ENCODE data around the gene GALNT13.

The GALNT13 gene

DNA sequence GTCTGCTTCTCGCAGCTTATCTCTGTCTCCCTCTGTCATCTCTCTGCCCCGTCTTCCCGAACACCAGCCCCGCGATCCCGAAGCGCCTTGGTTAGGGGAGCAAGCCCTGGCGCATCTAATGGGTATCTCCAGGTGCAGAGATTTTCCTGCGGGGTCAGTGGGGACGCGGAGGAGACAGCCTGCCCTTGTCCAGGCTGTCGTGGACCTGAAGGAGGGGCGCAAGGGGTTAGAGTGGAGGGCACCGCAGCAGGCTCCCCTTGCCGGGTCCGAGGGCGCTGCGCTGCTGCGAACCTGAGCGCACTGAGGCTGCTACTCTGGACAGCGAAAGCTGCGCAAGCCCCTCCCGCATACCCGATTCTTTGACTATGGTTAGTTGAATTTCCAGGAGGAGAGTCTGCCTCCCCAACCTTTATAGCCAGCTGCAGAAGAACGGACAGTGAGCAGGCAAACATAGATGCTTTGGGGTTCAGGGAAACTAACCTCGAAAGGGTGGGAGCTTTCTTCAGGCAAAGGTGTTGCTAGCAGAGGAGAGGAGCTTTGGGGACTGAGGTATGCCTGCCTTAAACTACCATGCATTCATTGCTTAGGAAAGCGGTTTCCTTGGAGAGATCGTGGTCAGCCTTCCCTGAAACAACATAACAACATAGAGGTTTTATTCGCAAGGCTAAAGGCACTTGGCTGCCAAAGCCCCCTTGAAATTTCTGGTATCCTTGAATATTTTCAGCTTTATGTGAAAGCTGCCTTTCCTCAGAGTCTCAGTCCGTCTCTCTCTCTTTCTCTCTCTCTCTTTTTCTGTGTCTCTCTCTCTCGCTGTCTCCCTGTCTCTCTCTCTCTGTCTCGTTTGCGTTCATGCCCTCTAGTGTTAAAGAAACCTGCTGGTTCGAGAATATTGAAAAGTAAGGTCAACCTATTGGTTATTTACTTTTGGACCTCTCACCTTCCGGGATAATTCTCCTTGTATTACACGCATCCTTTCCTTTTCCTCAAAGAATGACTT lies 1.6 kb downstream of the GALNT13 start:
- Histone ChIP-seq H3K9me3 (replicated peaks; ENCODE audit: insufficient read depth, low read length) (no peaks in the 10 kb centered on the region), H3K4me2 (ENCODE audit: low read depth, low read length) (peak overlapping the region; percentile 67; the same call in 1 of the 2 replicates), H3K27ac (ENCODE audit: low read length) (no peak overlapping the region), H3F3A (ENCODE audit: insufficient read depth, low read length) (no peaks in the 10 kb centered on the region), H3K36me3 (replicated peaks; ENCODE audit: insufficient read depth, low read length) (no peaks in the 10 kb centered on the region), H3K4me1 (ENCODE audit: low read length) (no peaks in the 10 kb centered on the region), H3K9me2 (replicated peaks; ENCODE audit: insufficient read depth, low read length) (no peaks in the 10 kb centered on the region), H4K20me1 (ENCODE audit: insufficient read depth, low read length) (no peaks in the 10 kb centered on the region), H3K4me3 (ENCODE audit: low read length) (peak overlapping the region; percentile 46), H2AFZ (ENCODE audit: low read length) (no peak overlapping the region), H3K27me3 (replicated peaks; ENCODE audit: insufficient read depth, low read length) (no peaks in the 10 kb centered on the region), H3K79me2 (ENCODE audit: low read length) (no peaks in the 10 kb centered on the region), H3K9ac (ENCODE audit: low read length) (no peak overlapping the region; the same call in 1 of the 2 replicates)
- no peak for DNase-seq
- TF ChIP-seq EZH2 (optimal IDR thresholded peaks at IDR 0.05; ENCODE audit: low read depth, low read length) (no peak), EZH2phosphoT487 (IDR thresholded peaks at IDR 0.05; ENCODE audit: low read length) (no peak)
- TF ChIP-seq, protein P1, sequence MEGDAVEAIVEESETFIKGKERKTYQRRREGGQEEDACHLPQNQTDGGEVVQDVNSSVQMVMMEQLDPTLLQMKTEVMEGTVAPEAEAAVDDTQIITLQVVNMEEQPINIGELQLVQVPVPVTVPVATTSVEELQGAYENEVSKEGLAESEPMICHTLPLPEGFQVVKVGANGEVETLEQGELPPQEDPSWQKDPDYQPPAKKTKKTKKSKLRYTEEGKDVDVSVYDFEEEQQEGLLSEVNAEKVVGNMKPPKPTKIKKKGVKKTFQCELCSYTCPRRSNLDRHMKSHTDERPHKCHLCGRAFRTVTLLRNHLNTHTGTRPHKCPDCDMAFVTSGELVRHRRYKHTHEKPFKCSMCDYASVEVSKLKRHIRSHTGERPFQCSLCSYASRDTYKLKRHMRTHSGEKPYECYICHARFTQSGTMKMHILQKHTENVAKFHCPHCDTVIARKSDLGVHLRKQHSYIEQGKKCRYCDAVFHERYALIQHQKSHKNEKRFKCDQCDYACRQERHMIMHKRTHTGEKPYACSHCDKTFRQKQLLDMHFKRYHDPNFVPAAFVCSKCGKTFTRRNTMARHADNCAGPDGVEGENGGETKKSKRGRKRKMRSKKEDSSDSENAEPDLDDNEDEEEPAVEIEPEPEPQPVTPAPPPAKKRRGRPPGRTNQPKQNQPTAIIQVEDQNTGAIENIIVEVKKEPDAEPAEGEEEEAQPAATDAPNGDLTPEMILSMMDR (IDR thresholded peaks at IDR 0.05; ENCODE audit: low read length): no peak

DNA sequence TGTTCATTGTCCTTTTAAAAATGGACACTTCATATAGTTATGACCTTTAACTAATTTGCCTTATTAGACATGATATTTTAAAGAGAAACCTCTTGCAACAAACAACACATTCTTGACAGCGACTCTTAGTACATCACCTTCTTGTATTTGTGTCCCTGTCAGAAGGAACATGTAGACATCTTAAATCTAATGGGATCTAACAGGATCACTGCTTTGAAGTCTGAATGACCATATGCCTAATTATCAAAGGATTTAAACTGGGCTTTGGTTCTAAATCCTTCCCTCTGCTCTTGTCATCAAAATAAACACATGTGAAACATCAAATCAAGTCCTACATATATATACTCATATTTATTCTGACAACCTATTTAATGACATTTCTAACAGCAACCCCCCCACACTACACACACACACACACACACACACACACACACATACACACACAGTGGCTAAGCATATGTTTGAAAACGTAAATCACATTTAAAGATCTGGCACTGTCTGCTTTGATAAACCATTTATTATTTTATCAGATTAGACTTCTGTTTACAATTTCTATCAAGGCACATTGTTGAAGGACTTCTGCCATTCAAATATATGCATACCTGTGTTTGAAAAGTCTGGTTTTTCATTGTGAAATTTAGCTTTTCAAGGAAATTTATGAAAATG lies 4.2 kb downstream of the GALNT13 start:
- no peak for DNase-seq
- no peak overlapping the region for H2AFZ ChIP-seq (ENCODE audit: low read length)
- no peaks in the 10 kb centered on the region for H3K36me3 ChIP-seq (replicated peaks; ENCODE audit: insufficient read depth, low read length)
- H3K4me2 ChIP-seq (ENCODE audit: low read depth, low read length): no peak overlapping the region
- H3K9me2 ChIP-seq (replicated peaks; ENCODE audit: insufficient read depth, low read length): no peaks in the 10 kb centered on the region
- H3K4me3 ChIP-seq (ENCODE audit: low read length): no peak overlapping the region
- H4K20me1 ChIP-seq (ENCODE audit: insufficient read depth, low read length): no peaks in the 10 kb centered on the region
- H3K9ac ChIP-seq (ENCODE audit: low read length): no peak overlapping the region
- no peaks in the 10 kb centered on the region for H3K4me1 ChIP-seq (ENCODE audit: low read length)
- no peaks in the 10 kb centered on the region for H3K27me3 ChIP-seq (replicated peaks; ENCODE audit: insufficient read depth, low read length)
- H3K79me2 ChIP-seq (ENCODE audit: low read length): no peaks in the 10 kb centered on the region
- no peaks in the 10 kb centered on the region for H3F3A ChIP-seq (ENCODE audit: insufficient read depth, low read length)
- TF ChIP-seq, protein P1 (IDR thresholded peaks at IDR 0.05; ENCODE audit: low read length): no peak
- no peak for TF ChIP-seq EZH2 (optimal IDR thresholded peaks at IDR 0.05; ENCODE audit: low read depth, low read length)
- TF ChIP-seq EZH2phosphoT487 (IDR thresholded peaks at IDR 0.05; ENCODE audit: low read length): no peak
- no peaks in the 10 kb centered on the region for H3K9me3 ChIP-seq (replicated peaks; ENCODE audit: insufficient read depth, low read length)
- no peak overlapping the region for H3K27ac ChIP-seq (ENCODE audit: low read length)

GRCh38 chr2:153880926-153881325 lies 9.2 kb downstream of the GALNT13 start:
- H3K27me3 ChIP-seq (replicated peaks; ENCODE audit: insufficient read depth, low read length): no peaks in the 10 kb centered on the region
- no peak overlapping the region for H3K4me3 ChIP-seq (ENCODE audit: low read length)
- no peaks in the 10 kb centered on the region for H3F3A ChIP-seq (ENCODE audit: insufficient read depth, low read length)
- H3K9me3 ChIP-seq (replicated peaks; ENCODE audit: insufficient read depth, low read length): no peaks in the 10 kb centered on the region
- no peaks in the 10 kb centered on the region for H3K4me1 ChIP-seq (ENCODE audit: low read length)
- no peaks in the 10 kb centered on the region for H3K79me2 ChIP-seq (ENCODE audit: low read length)
- H4K20me1 ChIP-seq (ENCODE audit: insufficient read depth, low read length): no peaks in the 10 kb centered on the region
- no peak overlapping the region for H2AFZ ChIP-seq (ENCODE audit: low read length)
- no peak overlapping the region for H3K4me2 ChIP-seq (ENCODE audit: low read depth, low read length)
- no peak overlapping the region for H3K9ac ChIP-seq (ENCODE audit: low read length)
- H3K36me3 ChIP-seq (replicated peaks; ENCODE audit: insufficient read depth, low read length): no peaks in the 10 kb centered on the region
- TF ChIP-seq EZH2 (optimal IDR thresholded peaks at IDR 0.05; ENCODE audit: low read depth, low read length): no peak
- H3K27ac ChIP-seq (ENCODE audit: low read length): no peak overlapping the region
- no peaks in the 10 kb centered on the region for H3K9me2 ChIP-seq (replicated peaks; ENCODE audit: insufficient read depth, low read length)
- no peak for DNase-seq

Measured in MM.1S (cell line).